ENCODE data around the gene B3GNT8. TPM values are rescaled to one million over a fixed set of nuclear protein-coding genes. Genes with fewer than 3 reads are reported as not detected.
"Not testable (repeated sequence)": the region's sequence is repeated elsewhere in the genome, so short reads cannot be mapped to it uniquely, and the experiment has no call there.

B3GNT8 gene
- polyA plus RNA-seq, 4 donors = 2.9 to 6.7 (median 4.6) TPM

DNA sequence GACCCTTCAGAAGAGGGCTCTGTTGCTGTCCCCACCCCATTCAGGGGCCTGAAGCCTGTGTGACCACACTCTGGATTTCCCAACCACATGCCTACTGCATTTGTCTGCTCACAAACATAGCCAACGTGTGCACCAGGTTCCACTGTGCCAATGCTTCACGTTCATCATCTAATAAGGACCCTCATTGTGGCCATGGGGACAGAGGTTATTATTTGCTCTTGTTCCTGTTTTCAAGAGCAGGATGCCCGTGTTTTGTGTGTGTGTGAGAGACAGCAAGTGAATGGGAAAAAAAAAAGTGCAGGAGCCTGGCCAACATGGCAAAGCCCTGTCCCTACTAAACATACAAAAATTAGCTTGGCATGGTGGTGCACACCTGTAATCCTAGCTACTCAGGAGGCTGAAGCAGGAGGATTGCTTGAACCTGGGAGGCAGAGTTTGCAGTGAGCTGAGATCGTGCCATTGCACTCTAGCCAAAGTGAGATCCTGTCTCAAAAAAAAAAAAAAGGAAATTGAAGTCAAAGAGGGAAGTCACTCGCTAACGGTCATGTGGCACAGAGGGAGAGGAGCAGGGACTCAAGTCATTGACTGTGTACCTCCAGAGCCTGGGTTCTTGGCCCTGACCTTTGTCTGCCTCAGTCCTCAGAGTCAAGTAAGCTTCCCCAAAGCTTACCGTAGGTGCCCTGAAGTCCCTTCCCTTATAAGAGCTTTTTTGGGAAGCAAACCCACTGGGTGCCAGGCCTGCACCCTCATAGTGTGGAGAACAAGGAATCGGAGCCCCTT is 6.9 kb downstream of the B3GNT8 start:
- DNase-seq (ENCODE audit: low read depth in 4 of 4, low spot score in 2 of 4) = no peak

DNA sequence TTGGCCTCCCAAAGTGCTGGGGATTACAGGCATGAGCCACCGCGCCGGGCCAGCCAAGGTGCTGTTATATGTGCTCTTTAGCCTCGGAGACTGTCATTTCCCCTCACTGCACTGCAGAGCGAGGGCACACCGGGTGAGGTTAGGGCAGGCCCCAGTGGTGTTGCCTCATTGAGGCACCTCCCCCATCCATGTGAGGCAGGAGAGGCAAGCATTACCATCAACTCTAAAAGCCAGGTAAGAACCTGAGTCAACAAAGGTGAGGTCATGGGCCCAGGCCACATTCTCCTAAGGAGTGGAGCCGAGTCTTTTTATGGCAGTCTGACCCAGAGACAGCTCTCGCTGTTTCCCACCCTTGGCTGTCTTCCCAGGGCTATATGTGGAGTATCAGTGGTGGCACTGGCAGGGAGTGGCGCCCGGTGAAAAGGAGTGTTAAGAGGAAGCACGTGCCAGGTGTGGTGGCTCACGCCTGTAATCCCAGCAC is 10.9 kb downstream of the B3GNT8 start:
- DNase-seq (ENCODE audit: low read depth in 4 of 4, low spot score in 2 of 4) = no peak

DNA sequence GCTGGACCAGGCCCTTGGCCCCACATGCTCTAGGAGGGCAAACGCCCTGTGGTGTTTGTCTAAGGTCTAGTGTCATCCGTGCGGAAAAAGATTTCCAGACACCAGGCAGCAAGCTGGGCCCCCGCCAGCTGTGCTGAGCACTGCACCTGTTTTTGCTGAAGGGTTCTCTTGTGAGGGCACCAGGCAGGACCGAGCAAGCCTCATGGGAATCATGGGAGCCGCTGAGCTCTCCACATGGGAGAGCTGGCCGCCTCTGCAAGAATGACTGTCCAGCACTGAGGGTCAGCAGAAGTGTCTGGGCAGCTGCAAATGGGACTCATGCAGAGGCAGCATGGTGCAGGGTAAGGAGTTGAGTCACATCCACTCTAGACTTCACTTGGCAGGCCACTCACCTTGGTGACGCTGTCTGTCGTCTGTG is 12.0 kb downstream of the B3GNT8 start:
- no peak for DNase-seq (ENCODE audit: low read depth in 4 of 4, low spot score in 2 of 4)

DNA sequence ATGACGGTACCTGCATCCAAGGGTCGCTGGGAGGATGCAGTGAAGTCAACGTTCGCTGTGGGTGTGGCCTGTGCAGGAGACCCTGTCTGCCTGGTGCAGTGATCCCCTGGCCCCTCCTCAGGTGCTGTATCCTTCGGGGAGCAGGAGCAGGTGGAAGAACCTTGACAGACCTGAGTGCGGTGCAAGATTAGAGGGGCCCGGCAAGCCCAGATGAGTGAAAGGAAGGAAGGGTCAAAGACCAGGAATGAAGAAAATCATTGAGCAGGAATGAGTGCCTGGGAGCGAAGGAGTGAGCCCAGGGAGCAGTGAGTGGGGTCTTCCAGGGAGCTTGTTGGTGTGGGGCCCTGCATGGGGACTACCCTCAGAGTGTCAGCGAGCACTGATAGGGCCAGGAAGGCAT is 12.7 kb downstream of the B3GNT8 start:
- DNase-seq (ENCODE audit: low read depth in 4 of 4, low spot score in 2 of 4) = no peak

DNA sequence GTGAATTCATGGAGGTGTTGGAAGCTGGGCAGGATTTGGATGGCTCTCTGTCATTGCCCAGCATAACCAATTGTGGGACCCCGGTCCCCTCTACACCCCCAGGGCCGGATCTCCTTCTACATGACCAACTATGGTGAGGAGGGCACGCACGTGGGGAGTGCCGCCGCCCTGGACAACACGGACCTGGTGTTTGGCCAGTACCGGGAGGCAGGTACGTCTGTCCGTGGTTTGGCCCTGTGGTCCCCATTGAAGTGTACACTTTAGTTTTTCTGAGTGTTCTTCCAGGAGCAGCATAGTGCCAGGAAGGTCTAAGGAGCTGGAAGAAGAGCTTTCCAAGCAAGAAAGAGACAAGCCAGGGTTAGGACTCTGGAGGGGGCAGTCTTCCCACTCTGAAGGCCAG is 13.2 kb downstream of the B3GNT8 start:
- DNase-seq (ENCODE audit: low read depth in 4 of 4, low spot score in 2 of 4) = no peak

DNA sequence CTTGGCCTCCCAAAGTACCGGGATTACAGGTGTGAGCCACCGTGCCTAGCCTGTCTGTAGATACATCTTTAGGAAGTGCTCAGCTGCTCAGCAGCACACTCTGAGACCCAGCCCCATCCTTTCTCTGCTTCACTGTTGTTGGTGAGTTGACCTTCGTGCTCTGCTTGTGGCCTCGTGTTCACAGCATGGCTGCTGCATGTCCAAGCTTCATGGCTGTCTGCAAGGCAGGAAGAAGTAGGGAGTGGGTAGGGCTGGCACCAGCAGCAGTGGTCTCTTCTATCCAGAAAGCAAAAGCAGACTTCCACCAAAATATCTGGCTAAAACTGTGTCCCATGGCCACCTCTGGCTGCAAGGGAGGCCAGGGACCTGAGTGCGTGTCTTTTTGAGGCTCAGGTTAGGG is 14.2 kb downstream of the B3GNT8 start:
- DNase-seq (ENCODE audit: low read depth in 4 of 4, low spot score in 2 of 4) = no peak

DNA sequence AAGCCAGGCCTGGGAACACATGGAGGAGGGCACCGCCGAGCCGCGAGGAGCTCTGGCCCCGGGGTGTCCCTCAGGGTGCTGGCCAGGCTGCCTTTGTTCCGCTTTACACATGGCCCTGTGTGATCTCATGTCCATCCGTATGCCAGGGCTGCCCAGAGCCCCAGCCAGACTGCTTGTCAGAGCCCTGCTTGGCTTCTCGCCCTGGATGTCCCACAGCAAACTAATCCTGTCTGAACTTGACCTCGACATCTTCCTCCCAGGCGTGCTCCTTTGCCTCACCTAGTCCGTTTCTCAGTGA is 15.3 kb downstream of the B3GNT8 start:
- no peak for DNase-seq (ENCODE audit: low read depth in 4 of 4, low spot score in 2 of 4)

DNA sequence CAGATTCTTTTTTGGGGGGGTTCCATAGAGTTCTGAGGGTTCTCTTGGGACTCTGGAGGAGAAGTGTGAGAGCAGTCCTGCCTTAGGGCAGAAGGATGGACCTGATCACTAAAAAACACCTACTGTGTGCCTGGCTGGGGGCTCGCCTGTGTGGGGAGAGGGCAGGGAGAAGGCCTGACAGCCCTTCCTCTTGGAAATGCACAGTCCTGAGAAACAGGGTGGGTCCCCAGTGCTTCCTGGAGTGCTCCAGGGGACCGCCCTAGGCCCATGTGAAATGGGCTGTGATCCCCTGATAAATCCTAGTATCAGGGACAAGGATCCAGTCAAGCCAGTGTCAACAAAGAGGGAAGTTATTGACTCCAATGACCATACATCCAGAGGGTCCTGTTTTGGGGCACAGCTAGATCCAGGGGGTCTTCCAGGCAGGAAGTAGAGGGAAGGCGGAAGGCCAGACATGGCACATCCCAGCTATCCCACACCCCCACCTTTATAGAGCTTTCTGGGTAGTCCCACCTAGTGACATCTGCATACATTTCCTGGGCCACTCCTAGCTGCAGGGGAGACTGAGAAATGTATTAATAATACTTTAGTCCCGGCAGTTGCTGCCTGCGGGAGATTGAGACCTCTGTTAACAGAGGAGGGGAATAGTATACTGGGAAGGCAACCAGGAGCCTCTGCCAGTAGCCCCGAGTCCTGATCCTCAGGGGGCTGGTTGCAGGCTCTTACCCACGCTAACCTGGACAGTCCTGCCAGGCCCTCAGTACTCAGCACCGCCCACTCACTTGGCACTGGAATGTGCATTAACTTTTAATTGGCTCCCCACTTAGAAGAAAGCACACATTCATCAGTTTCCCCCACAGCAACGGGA is 15.8 kb downstream of the B3GNT8 start:
- no peak for DNase-seq (ENCODE audit: low read depth in 4 of 4, low spot score in 2 of 4)

DNA sequence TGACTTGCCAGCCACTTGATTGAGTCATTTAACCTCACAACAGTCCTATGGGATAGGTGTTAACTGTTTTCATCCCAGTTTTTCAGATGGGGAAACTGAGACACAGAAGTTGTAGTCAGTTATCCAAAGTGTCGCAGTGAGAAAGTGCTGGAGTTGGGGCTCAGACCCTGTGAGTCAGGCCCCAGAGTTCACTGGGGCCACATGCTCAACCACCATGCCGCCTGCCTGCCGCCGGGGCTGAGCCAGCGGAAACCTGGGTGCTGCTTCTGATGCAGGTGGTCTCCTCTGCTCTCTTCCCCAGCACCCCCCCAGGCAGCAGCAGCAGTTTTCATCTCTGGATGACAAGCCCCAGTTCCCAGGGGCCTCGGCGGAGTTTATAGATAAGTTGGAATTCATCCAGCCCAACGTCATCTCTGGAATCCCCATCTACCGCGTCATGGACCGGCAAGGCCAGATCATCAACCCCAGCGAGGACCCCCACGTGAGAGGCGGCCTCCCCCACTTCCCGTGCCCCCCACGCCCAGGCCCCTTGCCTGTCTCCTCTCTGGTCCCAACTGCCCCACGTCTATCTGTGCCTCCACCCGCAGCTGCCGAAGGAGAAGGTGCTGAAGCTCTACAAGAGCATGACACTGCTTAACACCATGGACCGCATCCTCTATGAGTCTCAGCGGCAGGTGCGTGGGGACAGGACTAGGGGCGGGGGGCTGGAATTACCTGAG is 16.7 kb downstream of the B3GNT8 start:
- no peak for DNase-seq (ENCODE audit: low read depth in 4 of 4, low spot score in 2 of 4)

DNA sequence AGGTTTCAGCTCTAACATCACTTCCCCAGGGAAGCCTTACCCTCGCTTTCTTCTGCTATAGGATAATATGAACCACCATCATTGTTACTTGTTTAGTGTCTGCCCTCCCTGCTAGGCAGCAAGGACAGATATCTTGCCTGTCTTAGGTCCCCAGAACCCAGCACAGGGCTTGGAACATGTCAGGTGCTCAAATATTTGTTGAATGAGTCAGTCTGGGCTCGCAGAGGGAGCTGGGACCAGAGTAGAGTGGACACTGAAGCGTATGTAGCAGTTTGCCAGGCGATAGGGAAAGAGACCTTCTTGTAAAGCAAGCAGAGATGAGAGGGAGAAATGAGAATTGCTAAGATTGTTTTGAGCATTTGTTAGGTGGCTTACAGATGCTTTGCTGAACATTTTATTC is 17.9 kb downstream of the B3GNT8 start:
- DNase-seq (ENCODE audit: low read depth in 4 of 4, low spot score in 2 of 4) = no peak

DNA sequence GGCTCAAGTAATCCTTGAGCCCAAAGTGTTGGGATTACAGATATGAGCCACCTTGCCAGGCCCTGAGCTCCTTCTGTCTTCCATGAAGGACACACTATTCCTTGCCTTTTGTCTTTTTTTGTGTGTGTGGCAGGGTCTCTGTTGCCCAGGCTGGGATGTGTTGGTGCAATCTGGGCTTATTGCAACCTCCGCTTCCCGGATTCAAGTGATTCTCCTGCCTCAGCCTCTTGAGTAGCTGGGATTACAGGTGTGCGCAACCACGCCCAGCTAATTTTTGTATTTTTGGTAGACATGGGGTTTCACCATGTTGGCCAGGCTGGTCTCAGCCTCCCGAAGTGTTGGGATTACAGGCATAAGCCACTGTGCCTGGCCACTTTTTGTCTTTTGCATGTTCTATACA is 18.3 kb downstream of the B3GNT8 start:
- not testable (repeated sequence) for DNase-seq (ENCODE audit: low read depth in 4 of 4, low spot score in 2 of 4)

DNA sequence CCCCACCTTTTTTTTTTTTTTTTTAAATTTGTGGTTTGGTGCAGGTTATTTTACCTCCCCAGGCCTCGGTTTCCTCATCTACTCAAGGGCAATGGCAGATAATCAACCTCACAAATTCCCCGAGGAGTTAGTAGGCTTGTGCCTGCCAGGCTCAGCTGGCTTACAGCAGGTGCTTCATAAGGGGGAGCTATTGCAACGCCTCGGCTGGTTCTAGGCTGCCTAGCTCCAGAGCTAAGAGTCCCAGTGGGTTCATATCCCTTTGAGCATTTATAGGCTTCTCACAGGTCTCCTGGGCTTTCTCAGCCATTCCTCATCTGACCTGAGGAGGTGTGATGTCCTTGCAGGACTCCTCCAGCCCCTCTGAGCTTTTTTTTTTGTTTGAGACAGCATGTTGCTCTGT is 18.9 kb downstream of the B3GNT8 start:
- no peak for DNase-seq (ENCODE audit: low read depth in 4 of 4, low spot score in 2 of 4)

DNA sequence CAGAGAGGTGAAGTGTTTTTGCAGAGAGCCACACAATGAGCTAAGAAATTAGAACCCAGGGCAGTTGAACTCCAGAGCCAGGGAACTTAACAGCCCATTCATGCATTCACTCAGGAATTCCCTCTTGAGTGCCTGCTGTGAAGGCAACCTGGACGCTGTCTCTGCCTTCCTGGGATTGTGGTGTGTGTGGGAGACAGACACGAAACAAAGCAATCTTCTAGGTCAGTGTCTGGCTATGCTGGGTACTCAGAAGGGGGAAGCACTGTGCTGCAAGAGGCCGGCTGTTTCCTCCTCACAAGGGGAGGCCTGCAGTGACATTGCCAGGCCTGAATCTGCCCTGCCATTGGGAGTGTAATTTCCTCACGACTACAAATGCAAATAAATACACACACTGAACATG is 19.9 kb downstream of the B3GNT8 start:
- no peak for DNase-seq (ENCODE audit: low read depth in 4 of 4, low spot score in 2 of 4)

DNA sequence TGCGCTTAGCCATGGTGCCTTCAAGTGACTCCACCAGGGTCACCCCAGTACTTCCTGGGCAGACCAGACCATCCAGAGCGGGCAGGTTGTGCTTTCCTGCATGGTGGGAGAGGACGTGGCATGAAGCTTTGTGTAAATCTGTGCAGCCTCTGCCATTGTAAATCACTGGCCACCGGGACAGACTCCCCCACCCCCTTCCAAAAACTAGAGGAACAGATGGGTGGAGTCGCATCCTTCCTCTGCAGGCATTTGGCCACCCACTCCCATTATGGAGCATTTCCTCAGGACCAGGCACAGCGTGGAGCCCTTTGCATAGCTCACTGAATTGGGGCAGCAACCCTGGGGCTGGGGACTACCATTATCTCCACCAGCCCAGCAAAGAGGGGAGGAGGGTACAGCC is 21.4 kb downstream of the B3GNT8 start:
- DNase-seq (ENCODE audit: low read depth in 4 of 4, low spot score in 2 of 4) = no peak

DNA sequence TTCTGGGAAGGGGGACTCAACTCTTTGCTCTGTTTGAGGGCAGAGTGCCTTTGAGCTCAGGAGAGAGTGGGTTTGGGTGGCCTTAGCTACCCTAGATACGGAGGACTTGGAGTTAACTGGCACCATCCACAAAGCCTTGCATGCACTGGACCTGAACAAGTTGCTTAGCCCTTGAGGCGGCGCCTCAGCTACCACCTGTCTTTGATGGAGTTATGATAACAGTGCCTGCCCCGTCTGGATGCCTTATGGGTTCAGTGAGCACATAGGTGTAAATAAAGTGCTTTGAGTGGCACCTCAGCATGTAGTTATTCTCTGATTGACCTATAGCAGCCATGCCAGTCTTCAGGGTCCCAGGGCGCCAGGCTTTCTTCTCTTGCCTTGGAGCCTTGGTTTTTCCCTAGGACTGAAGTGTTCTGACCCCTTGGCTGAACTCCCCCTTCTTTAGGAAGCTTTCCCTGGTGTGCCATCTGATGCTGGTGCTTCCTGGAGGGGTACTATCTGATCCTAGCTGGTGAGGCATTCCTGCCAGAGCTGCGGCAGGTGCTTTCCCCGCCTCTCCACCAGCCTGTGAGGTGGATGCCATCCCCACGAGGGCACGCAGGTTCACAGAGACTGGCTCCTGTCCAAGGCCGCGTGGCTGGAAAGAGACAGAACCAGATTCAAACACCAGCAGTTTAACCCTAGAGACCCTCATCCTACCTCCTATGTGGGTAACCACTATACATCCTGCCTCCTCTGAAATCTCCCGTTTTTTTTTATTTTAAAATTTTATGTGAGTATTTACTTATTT is 23.8 kb downstream of the B3GNT8 start:
- no peak for DNase-seq (ENCODE audit: low read depth in 4 of 4, low spot score in 2 of 4)

DNA sequence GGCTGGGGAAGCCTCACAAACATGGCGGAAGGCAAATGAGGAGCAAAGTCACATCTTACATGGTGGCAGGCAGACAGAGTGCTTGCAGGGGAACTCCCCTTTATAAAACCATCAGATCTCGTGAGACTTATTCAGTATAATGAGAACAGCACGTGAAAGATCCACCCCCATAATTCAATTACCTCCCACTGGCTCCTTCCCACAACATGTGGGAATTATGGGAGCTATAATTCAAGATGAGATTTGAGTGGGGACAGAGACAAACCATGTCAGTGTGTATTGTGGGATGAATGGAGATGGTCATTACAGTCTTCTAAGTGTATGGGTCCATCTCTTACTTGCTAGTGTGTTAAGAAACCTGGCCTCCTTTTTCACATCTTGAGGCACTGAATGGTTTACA is 25.2 kb downstream of the B3GNT8 start:
- DNase-seq (ENCODE audit: low read depth in 4 of 4, low spot score in 2 of 4) = no peak

DNA sequence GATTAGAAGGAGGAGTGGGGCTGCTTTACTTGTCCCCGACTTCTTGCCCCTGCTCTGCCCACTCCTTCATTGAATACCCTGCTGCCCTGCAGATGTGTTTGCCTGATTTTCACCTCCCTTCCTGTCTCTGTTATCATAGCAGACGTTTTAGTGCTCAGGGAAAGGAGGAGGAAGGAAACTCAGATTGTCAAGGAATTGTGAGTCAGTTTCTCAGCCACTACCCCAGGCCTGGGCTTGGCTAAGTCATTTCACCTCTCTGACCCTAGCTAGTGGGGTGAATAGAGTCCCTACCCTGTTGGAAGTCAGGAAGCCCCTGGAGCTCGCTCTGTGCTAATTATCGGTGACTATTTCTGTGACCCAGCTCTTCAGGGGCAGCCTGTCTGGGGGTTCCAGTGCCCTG is 25.7 kb downstream of the B3GNT8 start:
- no peak for DNase-seq (ENCODE audit: low read depth in 4 of 4, low spot score in 2 of 4)

DNA sequence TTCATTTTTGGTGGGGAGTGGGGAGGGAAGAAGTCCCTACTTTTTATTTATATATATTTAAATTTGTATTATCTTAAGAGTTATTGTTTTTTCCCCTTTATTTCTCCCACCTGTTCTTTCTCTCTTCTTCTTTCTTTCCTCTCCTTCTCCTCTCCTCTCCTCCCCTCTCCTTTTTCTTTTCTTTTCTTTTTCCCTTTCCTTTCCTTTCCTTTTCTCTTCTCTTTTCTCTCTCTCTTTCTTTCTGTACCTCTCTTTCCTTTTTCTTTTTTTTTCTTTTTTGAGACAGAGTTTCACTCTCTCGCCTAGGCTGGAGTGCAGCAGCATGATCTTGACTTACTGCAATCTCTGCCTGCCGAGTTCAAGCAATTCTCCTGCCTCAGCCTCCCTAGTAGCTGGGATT is 27.6 kb downstream of the B3GNT8 start:
- no peak for DNase-seq (ENCODE audit: low read depth in 4 of 4, low spot score in 2 of 4)

DNA sequence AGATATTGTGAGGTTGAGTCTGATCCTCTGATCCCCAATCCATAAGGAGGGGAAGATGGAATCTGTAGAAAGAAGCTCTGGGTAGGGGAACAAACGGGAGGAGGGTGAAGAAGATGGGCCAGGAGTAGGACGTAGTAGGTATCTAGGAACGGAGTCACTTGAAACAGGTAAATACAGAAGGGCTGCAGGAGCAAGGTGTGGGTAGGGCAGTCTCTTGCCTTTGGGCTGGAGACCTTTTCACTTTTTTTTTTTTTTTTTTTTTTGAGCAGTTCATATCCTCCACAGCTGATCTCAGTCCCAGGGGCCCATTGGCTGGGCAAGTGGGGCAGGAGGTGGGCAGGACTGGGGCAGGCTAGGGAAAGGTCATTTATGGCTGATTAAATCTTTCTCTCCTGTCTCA is 28.1 kb downstream of the B3GNT8 start:
- DNase-seq (ENCODE audit: low read depth in 4 of 4, low spot score in 2 of 4) = no peak

DNA sequence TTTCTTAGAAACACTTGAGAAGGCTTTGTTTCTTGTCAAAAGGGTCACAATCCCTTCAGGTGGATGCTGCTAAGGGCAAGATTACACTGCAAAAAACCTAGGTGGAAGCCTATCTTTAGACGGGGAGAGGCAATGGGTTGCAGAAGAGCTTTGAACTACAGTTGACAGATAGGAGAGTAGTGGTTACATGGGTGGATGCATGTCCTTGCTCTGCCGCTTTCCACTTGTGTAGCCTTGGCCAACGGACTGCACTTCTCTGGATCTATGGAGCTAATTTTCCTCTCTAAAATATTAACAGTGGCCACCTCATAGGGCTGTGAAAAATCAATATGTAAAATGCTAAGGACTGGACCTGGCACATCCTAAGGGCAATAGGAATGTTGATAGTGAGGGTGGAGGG is 28.6 kb downstream of the B3GNT8 start:
- no peak for DNase-seq (ENCODE audit: low read depth in 4 of 4, low spot score in 2 of 4)

DNA sequence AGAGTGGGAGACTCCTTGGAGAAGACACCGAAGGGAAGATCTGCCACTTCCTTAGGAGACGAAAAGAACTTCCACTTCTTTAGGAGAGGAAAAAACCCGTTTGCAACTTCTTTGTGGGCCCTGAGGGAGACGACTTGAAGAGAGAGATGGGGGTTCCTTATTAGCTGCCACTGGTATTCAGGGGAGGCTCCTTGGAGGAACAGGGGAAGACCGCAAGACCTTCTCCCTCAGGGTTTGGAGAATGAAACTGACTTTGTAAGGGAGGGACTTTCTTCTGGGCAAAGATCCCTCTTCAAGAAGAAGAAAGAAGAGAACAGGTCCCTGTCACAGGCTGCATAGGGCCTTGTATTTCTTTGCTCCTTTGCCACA is 29.1 kb downstream of the B3GNT8 start:
- DNase-seq (ENCODE audit: low read depth in 4 of 4, low spot score in 2 of 4) = no peak

Data from left renal cortex interstitium (tissue), 4 donors.